ENCODE results near the gene PHLDA2.

The PHLDA2 gene

DNA sequence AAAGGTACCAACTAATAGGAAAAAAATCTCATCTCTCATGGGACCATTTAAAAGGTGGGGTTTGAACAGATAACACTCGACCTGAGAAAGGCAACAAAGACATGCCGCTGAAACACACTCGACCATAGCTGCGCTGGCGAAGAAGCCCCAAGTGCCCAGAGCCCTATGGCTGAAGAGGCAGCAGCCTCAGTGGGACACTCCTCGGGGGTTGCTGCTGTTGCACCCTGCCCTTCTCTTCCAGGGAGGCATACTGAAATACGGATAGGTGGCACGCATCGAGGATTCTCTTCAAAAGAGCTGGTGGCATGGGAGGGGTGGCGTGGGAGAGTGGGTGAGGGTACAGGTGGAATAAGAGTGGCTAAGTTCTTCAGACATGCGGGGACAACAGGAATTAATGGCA, 18.5 kb upstream of the PHLDA2 start:
- TF ChIP-seq REST (IDR thresholded peaks at IDR 0.05; ENCODE audit: insufficient read depth in 1 of 2, low read depth in 2 of 2, low read length in 2 of 2) (no peak), FOXP2 (optimal IDR thresholded peaks at IDR 0.05; ENCODE audit: borderline replicate concordance, extremely low read depth, extremely low read length, insufficient read depth) (no peak), POLR2AphosphoS5 (IDR thresholded peaks at IDR 0.05; ENCODE audit: low read depth, low read length) (no peak), SIN3A (IDR thresholded peaks at IDR 0.05; ENCODE audit: borderline replicate concordance, insufficient read depth, low read length) (no peak), TAF1 (IDR thresholded peaks at IDR 0.05; ENCODE audit: borderline replicate concordance, insufficient read depth, low read length) (no peak)

DNA sequence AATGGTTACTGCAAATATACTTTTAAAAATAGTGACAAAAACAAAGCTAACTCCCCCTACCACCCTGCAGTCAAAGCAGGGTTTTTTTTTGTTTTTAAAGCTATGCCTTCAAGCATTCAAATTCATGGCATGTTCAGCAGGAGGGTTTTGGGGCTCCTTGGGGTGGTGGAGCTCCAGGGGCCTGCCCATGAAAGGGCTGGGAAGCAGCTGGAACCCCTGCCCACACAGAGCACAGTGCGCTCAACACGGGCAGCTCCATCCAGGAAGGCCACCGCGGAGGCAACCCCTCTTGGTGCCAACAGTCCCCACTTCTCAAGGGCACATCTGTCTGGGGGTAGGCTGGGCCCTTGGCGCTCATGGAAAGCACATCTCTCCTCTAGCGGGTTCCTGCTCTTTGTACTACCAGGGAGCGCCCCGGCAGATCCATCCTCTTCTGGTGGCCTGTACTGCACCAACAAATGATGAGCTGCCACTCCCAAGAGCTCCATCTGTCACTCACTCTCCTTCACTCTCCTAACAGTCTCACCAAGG, 16.6 kb upstream of the PHLDA2 start:
- TF ChIP-seq POLR2AphosphoS5 (IDR thresholded peaks at IDR 0.05; ENCODE audit: low read depth, low read length) (0 out of 2 replicates have a peak, but pooled peaks have one; percentile 43), FOXP2 (optimal IDR thresholded peaks at IDR 0.05; ENCODE audit: borderline replicate concordance, extremely low read depth, extremely low read length, insufficient read depth) (no peak), SIN3A (IDR thresholded peaks at IDR 0.05; ENCODE audit: borderline replicate concordance, insufficient read depth, low read length) (no peak), REST (IDR thresholded peaks at IDR 0.05; ENCODE audit: insufficient read depth in 1 of 2, low read depth in 2 of 2, low read length in 2 of 2) (no peak), TAF1 (IDR thresholded peaks at IDR 0.05; ENCODE audit: borderline replicate concordance, insufficient read depth, low read length) (no peak)

DNA sequence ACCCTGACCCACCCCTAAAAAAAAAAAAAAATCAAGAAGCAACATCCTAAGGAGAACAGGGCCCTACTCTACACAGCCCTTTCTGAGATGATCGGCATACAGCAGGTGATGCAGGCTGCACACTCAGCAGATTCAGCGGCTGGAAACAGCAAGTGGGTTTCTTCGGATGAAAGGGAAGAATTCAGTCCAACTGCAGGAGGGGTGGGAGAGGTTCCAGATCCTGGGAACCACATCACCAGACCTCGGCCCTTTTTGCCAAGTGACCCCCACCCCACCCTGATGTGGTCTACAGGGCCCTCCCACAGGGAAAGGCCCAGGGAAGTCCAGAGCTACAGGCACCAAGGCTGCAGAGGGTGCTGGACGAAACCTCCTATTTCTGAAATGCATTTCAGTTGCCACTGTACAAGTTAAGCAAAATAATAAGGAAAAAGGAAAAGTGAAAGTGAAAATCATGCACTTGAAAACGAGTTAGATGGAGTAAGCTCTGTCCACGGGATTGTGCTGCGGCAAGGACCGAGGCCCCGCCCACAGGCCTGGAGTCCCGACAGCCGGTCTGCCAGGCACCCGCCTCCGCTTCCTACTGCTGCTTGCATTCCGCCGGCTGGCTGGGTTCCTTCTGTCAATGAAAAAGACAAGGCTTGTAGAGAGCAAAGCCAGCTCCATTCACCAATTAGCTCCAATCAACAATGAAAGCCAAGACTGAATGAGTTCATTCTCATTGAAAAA, 16.0 kb upstream of the PHLDA2 start:
- no peak; the same call in 1 of the 2 replicates for TF ChIP-seq POLR2AphosphoS5 (IDR thresholded peaks at IDR 0.05; ENCODE audit: low read depth, low read length)
- TF ChIP-seq REST (IDR thresholded peaks at IDR 0.05; ENCODE audit: insufficient read depth in 1 of 2, low read depth in 2 of 2, low read length in 2 of 2), result no peak
- TF ChIP-seq FOXP2 (optimal IDR thresholded peaks at IDR 0.05; ENCODE audit: borderline replicate concordance, extremely low read depth, extremely low read length, insufficient read depth), result no peak
- no peak for TF ChIP-seq SIN3A (IDR thresholded peaks at IDR 0.05; ENCODE audit: borderline replicate concordance, insufficient read depth, low read length)
- no peak for TF ChIP-seq TAF1 (IDR thresholded peaks at IDR 0.05; ENCODE audit: borderline replicate concordance, insufficient read depth, low read length)

GRCh38 chr11:2944530-2944929, 15.3 kb upstream of the PHLDA2 start:
- TF ChIP-seq REST (IDR thresholded peaks at IDR 0.05; ENCODE audit: insufficient read depth in 1 of 2, low read depth in 2 of 2, low read length in 2 of 2), result no peak
- no peak for TF ChIP-seq FOXP2 (optimal IDR thresholded peaks at IDR 0.05; ENCODE audit: borderline replicate concordance, extremely low read depth, extremely low read length, insufficient read depth)
- TF ChIP-seq SIN3A (IDR thresholded peaks at IDR 0.05; ENCODE audit: borderline replicate concordance, insufficient read depth, low read length), result no peak
- no peak for TF ChIP-seq POLR2AphosphoS5 (IDR thresholded peaks at IDR 0.05; ENCODE audit: low read depth, low read length)
- TF ChIP-seq TAF1 (IDR thresholded peaks at IDR 0.05; ENCODE audit: borderline replicate concordance, insufficient read depth, low read length), result no peak

All from PFSK-1 (cell line).